Endodermal cell (in vitro differentiated cells): ENCODE results near the gene RPL7A. TPM values are rescaled to one million over a fixed set of nuclear protein-coding genes. Genes with fewer than 3 reads are reported as not detected.

Source experiments
- DNase-seq: peaks from one replicate; pipeline ENCODE4 v3.0.0-alpha.2; 2017
- H3K27ac ChIP-seq: 2 replicates; pipeline ENCODE4 v1.5.1; 2013; ENCODE audit warnings: mild to moderate bottlenecking, low read depth, low read length, moderate library complexity
- H3K27me3 ChIP-seq: 2 replicates; pipeline ENCODE4 v1.6.1; 2013; ENCODE audit warnings: mild to moderate bottlenecking, low read length, moderate library complexity; ENCODE audit not compliant: insufficient read depth, control insufficient read depth, poor library complexity, severe bottlenecking
- H3K36me3 ChIP-seq: 2 replicates; pipeline ENCODE4 v1.7.0; 2013; ENCODE audit warnings: mild to moderate bottlenecking, low read length, moderate library complexity; ENCODE audit not compliant: control insufficient read depth, insufficient read depth
- H3K4me1 ChIP-seq: one replicate; pipeline ENCODE4 v1.7.0; 2013; ENCODE audit warnings: low read length; ENCODE audit not compliant: control insufficient read depth, insufficient read depth
- H3K4me3 ChIP-seq: 2 replicates; pipeline ENCODE4 v1.5.1; 2013; ENCODE audit warnings: mild to moderate bottlenecking, low read length, moderate library complexity
- H3K9ac ChIP-seq: 2 replicates; pipeline ENCODE4 v1.6.1; 2013; ENCODE audit warnings: mild to moderate bottlenecking, low read length, moderate library complexity; ENCODE audit not compliant: poor library complexity, severe bottlenecking; ENCODE audit errors: extremely low read depth
- H3K9me3 ChIP-seq: 2 replicates; pipeline ENCODE4 v1.6.1; 2013; ENCODE audit warnings: mild to moderate bottlenecking, low read length, moderate library complexity; ENCODE audit not compliant: control insufficient read depth
- H3K27ac Mint-ChIP-seq: 2 replicates; pipeline ENCODE4 v1.8.0; 2020; ENCODE audit warnings: mixed read lengths
- H3K27me3 Mint-ChIP-seq: 2 replicates; pipeline ENCODE4 v1.8.0; 2021; ENCODE audit warnings: mild to moderate bottlenecking, mixed read lengths; ENCODE audit not compliant: insufficient read depth
- H3K36me3 Mint-ChIP-seq: 2 replicates; pipeline ENCODE4 v1.8.0; 2020; ENCODE audit warnings: low read depth, mixed read lengths
- H3K4me1 Mint-ChIP-seq: 2 replicates; pipeline ENCODE4 v1.8.0; 2020; ENCODE audit warnings: mixed read lengths
- H3K4me3 Mint-ChIP-seq: 2 replicates; pipeline ENCODE4 v1.8.0; 2020; ENCODE audit warnings: mild to moderate bottlenecking, moderate library complexity, mixed read lengths
- H3K9me3 Mint-ChIP-seq: 2 replicates; pipeline ENCODE4 v1.8.0; 2020; ENCODE audit warnings: mild to moderate bottlenecking, mixed read lengths
- CTCF ChIP-seq: fragments of 200-600 bp; sonication (generic); conservative IDR thresholded peaks from 2 replicates; pipeline ENCODE4 v1.5.0; 2021; ENCODE audit warnings: antibody characterized with exemption, mild to moderate bottlenecking
- WGBS, 2 experiments: methylation state at CpG; one replicate each; pipeline versions ENCODE4 v1.1.5 to v1.1.7; 2013; ENCODE audit warnings: missing lambda C conversion rate in 2 of 2, mixed read lengths in 1 of 2; ENCODE audit not compliant: insufficient coverage in 1 of 2, insufficient read length in 1 of 2; 5-methylcytosine and 5-hydroxymethylcytosine counted together
- total RNA-seq, 2 donors: library from RNA; stranded (reverse); fragmentation: NEBNext Ultra II Directional in 1 of 2; extraction: Animal tissue kit (Norgen Biotek cat#: 25700) in 1 of 2; gene quantifications; 2 replicates in 1 of 2; 3 replicates in 1 of 2; pipeline ENCODE4 v1.2.1, GENCODE V29; 2021

Gene RPL7A
- total RNA-seq, 2 donors from 2014 or later = 2,418 to 2,634 TPM

- no peak for DNase-seq
- peak overlapping the region; percentile 90 for H3K27ac Mint-ChIP-seq
- H3K27me3 Mint-ChIP-seq = no peaks in the 10 kb centered on the region
- no peak for TF ChIP-seq CTCF
- 85% methylated on average over 8 to 15 of the region's 15 CpGs for WGBS, 2 experiments
- Histone ChIP-seq H3K27me3 (no peaks in the 10 kb centered on the region), H3K4me3 (peak overlapping the region; percentile 86), H3K9ac (peak overlapping the region; percentile 83), H3K9me3 (no peaks in the 10 kb centered on the region), H3K27ac (no peak overlapping the region), H3K36me3 (peaks cover 68% of the 10 kb centered on the region), H3K4me1 (no peaks in the 10 kb centered on the region)
- H3K36me3 Mint-ChIP-seq = peaks cover 76% of the 10 kb centered on the region
- H3K4me1 Mint-ChIP-seq = peaks cover 24% of the 10 kb centered on the region
- peak overlapping the region; percentile 98 for H3K4me3 Mint-ChIP-seq
- no peaks in the 10 kb centered on the region for H3K9me3 Mint-ChIP-seq
Measured at GRCh38 chr9:133346021-133346785, 1.8 kb upstream of the RPL7A start.

- Histone ChIP-seq H3K27me3 (no peaks in the 10 kb centered on the region), H3K27ac (peak overlapping the region; percentile 63), H3K9me3 (no peaks in the 10 kb centered on the region), H3K36me3 (peaks cover 75% of the 10 kb centered on the region), H3K4me3 (peak overlapping the region; percentile 86), H3K9ac (peak overlapping the region; percentile 98), H3K4me1 (no peaks in the 10 kb centered on the region)
- Mint-ChIP-seq H3K36me3 (peaks cover 80% of the 10 kb centered on the region), H3K27ac (peak overlapping the region; percentile 99), H3K4me3 (peak overlapping the region; percentile 98), H3K9me3 (no peaks in the 10 kb centered on the region), H3K27me3 (no peaks in the 10 kb centered on the region), H3K4me1 (peaks cover 24% of the 10 kb centered on the region)
- peak; percentile 75 for DNase-seq
- TF ChIP-seq CTCF = peak; percentile 7
- WGBS, 2 experiments = 0% methylated on average over 3 to 36 of the region's 41 CpGs
Measured at GRCh38 chr9:133347515-133347984, 468 bp upstream of the RPL7A start.

- Mint-ChIP-seq H3K4me3 (peak overlapping the region; percentile 98), H3K27me3 (no peaks in the 10 kb centered on the region), H3K36me3 (peaks cover 79% of the 10 kb centered on the region), H3K4me1 (peaks cover 24% of the 10 kb centered on the region), H3K9me3 (no peaks in the 10 kb centered on the region), H3K27ac (peak overlapping the region; percentile 99)
- Histone ChIP-seq H3K36me3 (peaks cover 71% of the 10 kb centered on the region), H3K4me3 (peak overlapping the region; percentile 83), H3K9me3 (no peaks in the 10 kb centered on the region), H3K27me3 (no peaks in the 10 kb centered on the region), H3K4me1 (no peaks in the 10 kb centered on the region), H3K9ac (peak overlapping the region; percentile 98), H3K27ac (peak overlapping the region; percentile 95)
- 18 to 28% methylated on average over 12 to 25 of the region's 25 CpGs for WGBS, 2 experiments
- DNase-seq = no peak
- TF ChIP-seq CTCF = no peak
Measured at GRCh38 chr9:133348718-133349573, 928 bp downstream of the RPL7A start.
